Erythroblast (primary cell): ENCODE results near the gene REG4.

Experiments used
- GATA1 ChIP-seq: IDR thresholded peaks from 2 replicates; pipeline ENCODE4 v1.6.1; 2011; ENCODE audit warnings: low read depth, mild to moderate bottlenecking, control low read depth, low read length, moderate library complexity
- POLR2A ChIP-seq: IDR thresholded peaks from 2 replicates; pipeline ENCODE4 v1.6.1; 2011; ENCODE audit warnings: mild to moderate bottlenecking, low read length

- TF ChIP-seq POLR2A (no peak), GATA1 (no peak)
These were observed 32.2 kb downstream of the REG4 start for GRCh38 chr1:119778886-119779560.
